Activated naive CD8-positive, alpha-beta T cell (primary cell): ENCODE data around the gene HNF4A.

ENCODE experiments used
- H3K27ac Mint-ChIP-seq: one replicate; pipeline ENCODE4 v1.8.0; 2021; ENCODE audit warnings: mixed read lengths
- H3K27me3 Mint-ChIP-seq: one replicate; pipeline ENCODE4 v1.8.0; 2021; ENCODE audit warnings: mixed read lengths
- H3K36me3 Mint-ChIP-seq: one replicate; pipeline ENCODE4 v1.8.0; 2021; ENCODE audit warnings: mixed read lengths
- H3K4me1 Mint-ChIP-seq: one replicate; pipeline ENCODE4 v1.8.0; 2021; ENCODE audit warnings: low read depth, mixed read lengths
- H3K4me3 Mint-ChIP-seq: one replicate; pipeline ENCODE4 v1.8.0; 2021; ENCODE audit warnings: mild to moderate bottlenecking, mixed read lengths
- H3K9me3 Mint-ChIP-seq: one replicate; pipeline ENCODE4 v1.8.0; 2021; ENCODE audit warnings: low read depth, mixed read lengths

Gene HNF4A

GRCh38 chr20:44404204-44405181, 49.0 kb downstream of the HNF4A start:
- Mint-ChIP-seq H3K27me3 (no peaks in the 10 kb centered on the region), H3K4me3 (no peak overlapping the region), H3K4me1 (no peaks in the 10 kb centered on the region), H3K27ac (no peak overlapping the region), H3K36me3 (no peaks in the 10 kb centered on the region), H3K9me3 (no peaks in the 10 kb centered on the region)

GRCh38 chr20:44405257-44405656, 49.8 kb downstream of the HNF4A start:
- Mint-ChIP-seq H3K4me3 (no peak overlapping the region), H3K9me3 (no peaks in the 10 kb centered on the region), H3K27me3 (no peaks in the 10 kb centered on the region), H3K4me1 (no peaks in the 10 kb centered on the region), H3K36me3 (no peaks in the 10 kb centered on the region), H3K27ac (no peak overlapping the region)

- Mint-ChIP-seq H3K27ac (no peak overlapping the region), H3K36me3 (no peaks in the 10 kb centered on the region), H3K9me3 (no peaks in the 10 kb centered on the region), H3K4me3 (no peak overlapping the region), H3K4me1 (no peaks in the 10 kb centered on the region), H3K27me3 (no peaks in the 10 kb centered on the region)
These were observed 50.5 kb downstream of the HNF4A start for GRCh38 chr20:44405785-44406571.

- Mint-ChIP-seq H3K27me3 (no peaks in the 10 kb centered on the region), H3K4me3 (no peak overlapping the region)
These were observed 51.2 kb downstream of the HNF4A start for GRCh38 chr20:44406572-44407137.

GRCh38 chr20:44407402-44408184, 52.1 kb downstream of the HNF4A start:
- Mint-ChIP-seq H3K4me1 (no peaks in the 10 kb centered on the region), H3K9me3 (no peaks in the 10 kb centered on the region)

More at GRCh38 chr20:44406572-44407137, 51.2 kb downstream of the HNF4A start:
- H3K9me3 Mint-ChIP-seq, result no peaks in the 10 kb centered on the region
- H3K36me3 Mint-ChIP-seq, result no peaks in the 10 kb centered on the region
- no peak overlapping the region for H3K27ac Mint-ChIP-seq
- no peaks in the 10 kb centered on the region for H3K4me1 Mint-ChIP-seq

GRCh38 chr20:44409132-44409600, 53.7 kb downstream of the HNF4A start:
- H3K4me3 Mint-ChIP-seq, result no peak overlapping the region
- no peaks in the 10 kb centered on the region for H3K36me3 Mint-ChIP-seq
- no peak overlapping the region for H3K27ac Mint-ChIP-seq
- no peaks in the 10 kb centered on the region for H3K9me3 Mint-ChIP-seq
- peaks cover 2% of the 10 kb centered on the region for H3K27me3 Mint-ChIP-seq
- H3K4me1 Mint-ChIP-seq, result no peaks in the 10 kb centered on the region

More at GRCh38 chr20:44407402-44408184, 52.1 kb downstream of the HNF4A start:
- H3K36me3 Mint-ChIP-seq, result no peaks in the 10 kb centered on the region
- peaks cover 2% of the 10 kb centered on the region for H3K27me3 Mint-ChIP-seq
- no peak overlapping the region for H3K4me3 Mint-ChIP-seq
- H3K27ac Mint-ChIP-seq, result no peak overlapping the region

- H3K4me3 Mint-ChIP-seq, result no peak overlapping the region
- H3K27ac Mint-ChIP-seq, result no peak overlapping the region
- H3K9me3 Mint-ChIP-seq, result no peaks in the 10 kb centered on the region
- H3K27me3 Mint-ChIP-seq, result peaks cover 2% of the 10 kb centered on the region
- H3K4me1 Mint-ChIP-seq, result no peaks in the 10 kb centered on the region
- no peaks in the 10 kb centered on the region for H3K36me3 Mint-ChIP-seq
These were observed 55.1 kb downstream of the HNF4A start for GRCh38 chr20:44410583-44411019.

GRCh38 chr20:44411020-44411756, 55.7 kb downstream of the HNF4A start:
- Mint-ChIP-seq H3K4me1 (no peaks in the 10 kb centered on the region), H3K27me3 (peaks cover 2% of the 10 kb centered on the region), H3K36me3 (no peaks in the 10 kb centered on the region), H3K27ac (no peak overlapping the region), H3K4me3 (no peak overlapping the region), H3K9me3 (no peaks in the 10 kb centered on the region)

GRCh38 chr20:44411757-44412401, 56.4 kb downstream of the HNF4A start:
- Mint-ChIP-seq H3K27ac (no peak overlapping the region), H3K4me1 (no peaks in the 10 kb centered on the region), H3K4me3 (no peak overlapping the region), H3K27me3 (peaks cover 2% of the 10 kb centered on the region), H3K36me3 (no peaks in the 10 kb centered on the region), H3K9me3 (no peaks in the 10 kb centered on the region)

GRCh38 chr20:44412402-44413144, 57.1 kb downstream of the HNF4A start:
- peaks cover 2% of the 10 kb centered on the region for H3K27me3 Mint-ChIP-seq
- no peak overlapping the region for H3K27ac Mint-ChIP-seq
- H3K4me3 Mint-ChIP-seq, result no peak overlapping the region
- no peaks in the 10 kb centered on the region for H3K4me1 Mint-ChIP-seq
- H3K9me3 Mint-ChIP-seq, result no peaks in the 10 kb centered on the region
- H3K36me3 Mint-ChIP-seq, result no peaks in the 10 kb centered on the region

- Mint-ChIP-seq H3K36me3 (no peaks in the 10 kb centered on the region), H3K27ac (no peak overlapping the region), H3K27me3 (peaks cover 2% of the 10 kb centered on the region), H3K4me3 (no peak overlapping the region), H3K4me1 (no peaks in the 10 kb centered on the region), H3K9me3 (no peaks in the 10 kb centered on the region)
These were observed 58.3 kb downstream of the HNF4A start for GRCh38 chr20:44413575-44414345.

GRCh38 chr20:44414346-44414714, 58.8 kb downstream of the HNF4A start:
- Mint-ChIP-seq H3K9me3 (no peaks in the 10 kb centered on the region), H3K27me3 (peaks cover 2% of the 10 kb centered on the region), H3K27ac (no peak overlapping the region), H3K36me3 (no peaks in the 10 kb centered on the region), H3K4me1 (no peaks in the 10 kb centered on the region), H3K4me3 (no peak overlapping the region)
